GM10266 (cell line): ENCODE measurements around the gene UBQLN3.

Experiments used
- DNase-seq: peaks from one replicate; pipeline ENCODE4 v3.0.0; 2012; ENCODE audit errors: extremely low spot score
- CTCF ChIP-seq: IDR thresholded peaks from 2 replicates; pipeline ENCODE4 v1.5.1; 2012; ENCODE audit warnings: mild to moderate bottlenecking, low read depth; ENCODE audit not compliant: control insufficient read depth, insufficient read depth; ENCODE audit errors: missing control alignments

The UBQLN3 gene

GRCh38 chr11:5546457-5546856, 36.7 kb upstream of the UBQLN3 start:
- no peak for TF ChIP-seq CTCF
- no peak for DNase-seq

GRCh38 chr11:5541427-5541826, 31.7 kb upstream of the UBQLN3 start:
- no peak for DNase-seq
- TF ChIP-seq CTCF = no peak

- no peak for DNase-seq
- TF ChIP-seq CTCF = no peak
Measured at GRCh38 chr11:5536482-5536881, 26.7 kb upstream of the UBQLN3 start.

- DNase-seq = no peak
- no peak for TF ChIP-seq CTCF
Measured at GRCh38 chr11:5534046-5534445, 24.3 kb upstream of the UBQLN3 start.

GRCh38 chr11:5531053-5531831, 21.5 kb upstream of the UBQLN3 start:
- TF ChIP-seq CTCF = no peak
- no peak for DNase-seq

- no peak for DNase-seq
- no peak for TF ChIP-seq CTCF
Measured at GRCh38 chr11:5528495-5528894, 18.7 kb upstream of the UBQLN3 start.

GRCh38 chr11:5527716-5528115, 18.0 kb upstream of the UBQLN3 start:
- no peak for DNase-seq
- TF ChIP-seq CTCF = no peak
